H9 (cell line): ENCODE data around the gene CD2. TPM values are rescaled to one million over a fixed set of nuclear protein-coding genes. Genes with fewer than 3 reads are reported as not detected.

Experiments used
- DNase-seq: peaks from one replicate; pipeline ENCODE4 v3.0.0-alpha.2; 2017
- H2AFZ ChIP-seq: one replicate; pipeline ENCODE4 v1.6.1; 2013; ENCODE audit warnings: mild to moderate bottlenecking, low read length, control low read depth, moderate library complexity
- H2AK5ac ChIP-seq: 2 replicates; pipeline ENCODE4 v1.6.1; 2013; ENCODE audit warnings: low read length, control low read depth, mixed read lengths; ENCODE audit not compliant: insufficient read length
- H2BK120ac ChIP-seq: one replicate; pipeline ENCODE4 v1.6.1; 2013; ENCODE audit warnings: low read depth, mild to moderate bottlenecking, low read length, control low read depth, inconsistent platforms; ENCODE audit not compliant: poor library complexity, severe bottlenecking
- H2BK12ac ChIP-seq: 2 replicates; pipeline ENCODE4 v1.6.1; 2013; ENCODE audit warnings: low read length, control low read depth, mixed read lengths, low read depth; ENCODE audit not compliant: insufficient read length
- H2BK15ac ChIP-seq: 2 replicates; pipeline ENCODE4 v1.6.1; 2013; ENCODE audit warnings: low read depth, low read length, control low read depth
- H2BK20ac ChIP-seq: one replicate; pipeline ENCODE4 v1.6.1; 2013; ENCODE audit warnings: low read depth, mild to moderate bottlenecking, low read length, control low read depth, inconsistent platforms; ENCODE audit not compliant: poor library complexity, severe bottlenecking
- H2BK5ac ChIP-seq: 2 replicates; pipeline ENCODE4 v1.6.1; 2013; ENCODE audit warnings: low read length, control low read depth, mixed read lengths; ENCODE audit not compliant: insufficient read length
- H3K14ac ChIP-seq: 2 replicates; pipeline ENCODE4 v1.6.1; 2013; ENCODE audit warnings: low read length, control low read depth; ENCODE audit not compliant: insufficient read depth
- H3K18ac ChIP-seq: 2 replicates; pipeline ENCODE4 v1.6.1; 2013; ENCODE audit warnings: low read depth, mild to moderate bottlenecking, mixed read lengths, low read length, control low read depth; ENCODE audit not compliant: insufficient read length
- H3K23ac ChIP-seq: 2 replicates; pipeline ENCODE4 v1.6.1; 2013; ENCODE audit warnings: low read length, control low read depth, mixed read lengths, low read depth; ENCODE audit not compliant: insufficient read length
- H3K23me2 ChIP-seq: 2 replicates; pipeline ENCODE4 v1.6.1; 2013; ENCODE audit warnings: low read depth, mild to moderate bottlenecking, mixed read lengths, low read length, control low read depth; ENCODE audit not compliant: insufficient read length, poor library complexity, severe bottlenecking
- H3K27ac ChIP-seq: 2 replicates; pipeline ENCODE4 v1.5.1; 2013; ENCODE audit warnings: low read length, control low read depth, mixed read lengths, low read depth; ENCODE audit not compliant: insufficient read length
- H3K27me3 ChIP-seq: 2 replicates; pipeline ENCODE4 v1.6.1; 2013; ENCODE audit warnings: low read length, control low read depth, inconsistent platforms; ENCODE audit not compliant: insufficient read depth
- H3K4ac ChIP-seq: 2 replicates; pipeline ENCODE4 v1.6.1; 2013; ENCODE audit warnings: low read depth, mild to moderate bottlenecking, control low read depth, inconsistent platforms, low read length, moderate library complexity
- H3K4me1 ChIP-seq: 2 replicates; pipeline ENCODE4 v1.6.1; 2013; ENCODE audit warnings: low read length, control low read depth, inconsistent platforms; ENCODE audit not compliant: insufficient read depth
- H3K4me2 ChIP-seq: 2 replicates; pipeline ENCODE4 v1.6.1; 2013; ENCODE audit warnings: low read length, control low read depth, mixed read lengths; ENCODE audit not compliant: insufficient read length, insufficient read depth
- H3K56ac ChIP-seq: 2 replicates; pipeline ENCODE4 v1.6.1; 2013; ENCODE audit warnings: low read depth, mild to moderate bottlenecking, mixed read lengths, low read length, control low read depth; ENCODE audit not compliant: insufficient read length
- H3K79me1 ChIP-seq: 2 replicates; pipeline ENCODE4 v1.6.1; 2013; ENCODE audit warnings: low read depth, mild to moderate bottlenecking, moderate library complexity, low read length, control low read depth, inconsistent platforms; ENCODE audit not compliant: insufficient read depth, poor library complexity, severe bottlenecking
- H3K79me2 ChIP-seq: 2 replicates; pipeline ENCODE4 v1.6.1; 2013; ENCODE audit warnings: low read length, control low read depth, inconsistent platforms; ENCODE audit not compliant: insufficient read depth
- H3K9ac ChIP-seq: 2 replicates; pipeline ENCODE4 v1.6.1; 2013; ENCODE audit warnings: low read length, control low read depth, mixed read lengths; ENCODE audit not compliant: insufficient read length; ENCODE audit errors: extremely low read depth
- H3K9me3 ChIP-seq: one replicate; pipeline ENCODE4 v1.6.1; 2013; ENCODE audit warnings: low read depth, low read length, inconsistent platforms; ENCODE audit not compliant: control insufficient read depth
- H3T11ph ChIP-seq: one replicate; pipeline ENCODE4 v1.6.1; 2013; ENCODE audit warnings: mild to moderate bottlenecking, low read length, control low read depth, inconsistent platforms
- H4K20me1 ChIP-seq: one replicate; pipeline ENCODE4 v1.6.1; 2013; ENCODE audit not compliant: control insufficient read depth, insufficient read length, insufficient read depth
- H4K5ac ChIP-seq: 2 replicates; pipeline ENCODE4 v1.6.1; 2013; ENCODE audit warnings: low read depth, mild to moderate bottlenecking, mixed read lengths, low read length, control low read depth; ENCODE audit not compliant: insufficient read length
- H4K8ac ChIP-seq: replicated peaks from 2 replicates; pipeline ENCODE4 v1.6.1; 2013; ENCODE audit warnings: low read length, control low read depth, mixed read lengths, low read depth; ENCODE audit not compliant: insufficient read length
- H4K91ac ChIP-seq: 2 replicates; pipeline ENCODE4 v1.6.1; 2013; ENCODE audit warnings: low read depth, mild to moderate bottlenecking, moderate library complexity, mixed read lengths, low read length, control low read depth; ENCODE audit not compliant: insufficient read length
- H3K27ac Mint-ChIP-seq, 3 experiments: 2 replicates in 2 of 3; 3 replicates in 1 of 3; pipeline ENCODE4 v1.8.0; 2020 to 2021; ENCODE audit warnings: mixed read lengths in 3 of 3, mild to moderate bottlenecking in 1 of 3, moderate library complexity in 1 of 3
- H3K27me3 Mint-ChIP-seq: 2 replicates; pipeline ENCODE4 v1.8.0; 2021; ENCODE audit warnings: low read depth, mild to moderate bottlenecking, moderate library complexity, mixed read lengths
- H3K36me3 Mint-ChIP-seq, 3 experiments: 2 replicates in 2 of 3; 3 replicates in 1 of 3; pipeline ENCODE4 v1.8.0; 2020 to 2021; ENCODE audit warnings: low read depth in 3 of 3, mixed read lengths in 3 of 3; ENCODE audit not compliant: insufficient read depth in 1 of 3
- H3K4me1 Mint-ChIP-seq, 2 experiments: 2 replicates each; pipeline ENCODE4 v1.8.0; 2020; ENCODE audit warnings: mixed read lengths in 2 of 2
- H3K4me3 Mint-ChIP-seq, 2 experiments: 2 replicates in 1 of 2; 3 replicates in 1 of 2; pipeline ENCODE4 v1.8.0; 2020 to 2021; ENCODE audit warnings: mild to moderate bottlenecking in 2 of 2, mixed read lengths in 2 of 2, moderate library complexity in 1 of 2
- H3K9me3 Mint-ChIP-seq, 2 experiments: 2 replicates in 1 of 2; 3 replicates in 1 of 2; pipeline ENCODE4 v1.8.0; 2020; ENCODE audit warnings: mild to moderate bottlenecking in 2 of 2, mixed read lengths in 2 of 2, moderate library complexity in 1 of 2
- CTCF ChIP-seq: fragments of 200-600 bp; sonication (generic); conservative IDR thresholded peaks from 3 replicates; pipeline ENCODE4 v1.8.0; 2021; ENCODE audit warnings: antibody characterized with exemption, mild to moderate bottlenecking
- WGBS: extraction: QIAGEN DNeasy Blood & Tissue Kit; methylation state at CpG from one replicate; pipeline ENCODE4 v1.1.7; 2013; ENCODE audit warnings: missing lambda C conversion rate, low lambda C conversion rate, mixed read lengths; ENCODE audit not compliant: insufficient read length; ENCODE audit errors: extremely low coverage; 5-methylcytosine and 5-hydroxymethylcytosine counted together
- total RNA-seq: library from RNA; stranded (reverse); gene quantifications from 2 replicates; pipeline ENCODE4 v1.2.1, GENCODE V29; 2021

CD2 gene
- total RNA-seq, 1 experiment from 2014 or later = not detected

- no peak overlapping the region for H3K56ac ChIP-seq
- H3K23me2 ChIP-seq = no peaks in the 10 kb centered on the region
- H3K79me2 ChIP-seq = no peaks in the 10 kb centered on the region
- Mint-ChIP-seq H3K27me3 (peaks cover 8% of the 10 kb centered on the region), H3K27ac (no peak overlapping the region), H3K4me1 (no peaks in the 10 kb centered on the region), H3K4me3 (no peak overlapping the region), H3K36me3 (peaks cover 20 to 31% (median 25%) of the 10 kb centered on the region in 3 experiments), H3K9me3 (peaks cover 45 to 47% of the 10 kb centered on the region in 2 experiments)
- no peak overlapping the region for H3K4ac ChIP-seq
- no peak overlapping the region for H2BK20ac ChIP-seq
- TF ChIP-seq CTCF = no peak
- H3K4me1 ChIP-seq = no peaks in the 10 kb centered on the region
- H3K79me1 ChIP-seq = no peaks in the 10 kb centered on the region
- no peak overlapping the region for H3K14ac ChIP-seq
- no peak overlapping the region for H3K27ac ChIP-seq
- H4K91ac ChIP-seq = no peak overlapping the region
- no peak overlapping the region for H3K4me2 ChIP-seq
- no peaks in the 10 kb centered on the region for H3K27me3 ChIP-seq
- H4K8ac ChIP-seq = no peak overlapping the region
- no CpG with 5 or more reads among the region's 4 CpGs for WGBS
- no peak overlapping the region for H3K18ac ChIP-seq
- H2AFZ ChIP-seq = no peak overlapping the region
- DNase-seq = no peak
- H2AK5ac ChIP-seq = no peak overlapping the region
- H2BK15ac ChIP-seq = no peak overlapping the region
- H4K5ac ChIP-seq = no peak overlapping the region
- H3T11ph ChIP-seq = no peak overlapping the region
- H2BK120ac ChIP-seq = no peak overlapping the region
- H3K9ac ChIP-seq = no peak overlapping the region
- H2BK12ac ChIP-seq = no peak overlapping the region
- no peak overlapping the region for H2BK5ac ChIP-seq
- H3K23ac ChIP-seq = no peak overlapping the region
- H3K9me3 ChIP-seq = peaks cover 20% of the 10 kb centered on the region
- H4K20me1 ChIP-seq = no peaks in the 10 kb centered on the region
These were observed 10.7 kb upstream of the CD2 start for GRCh38 chr1:116743535-116743934.
